ENCODE results near the gene DQX1. TPM values are rescaled to one million over a fixed set of nuclear protein-coding genes. Genes with fewer than 3 reads are reported as not detected.

Gene DQX1
- total RNA-seq, 1 experiment from 2014 or later: 1.3 TPM

- TF ChIP-seq CTCF (conservative IDR thresholded peaks at IDR 0.05) (no peak), EZH2 (IDR thresholded peaks at IDR 0.05; ENCODE audit: low read depth) (no peak)
- H3K36me3 ChIP-seq (ENCODE audit: low read depth): peaks cover 12% of the 10 kb centered on the region
- no TSS peak for BruUV-seq (replicated peaks)
- no peaks in the 10 kb centered on the region for H3K9me2 ChIP-seq (ENCODE audit: insufficient read depth)
- no peaks in the 10 kb centered on the region for H3K27me3 ChIP-seq (ENCODE audit: insufficient read depth, low read depth)
- POLR2A ChIA-PET (ENCODE audit: unreplicated experiment): interaction anchor here (0.5 to 0.7 kb wide), 3 partner anchors 51 to 189 kb away, joined by 3 to 6 read pairs (median 4); no protein-coding TSS in a partner anchor
- H3F3A ChIP-seq (ENCODE audit: insufficient read depth, low read depth): peaks cover 20% of the 10 kb centered on the region; the same call in 1 of the 2 replicates
- peaks cover 13% of the 10 kb centered on the region for H3K4me1 ChIP-seq (replicated peaks; ENCODE audit: insufficient read depth)
- H3K4me2 ChIP-seq: peak overlapping the region; percentile 89
- CTCF ChIA-PET: no interaction called here
- DNase-seq: no peak
- intact Hi-C loops (cut with micrococcal nuclease; ENCODE audit: unreplicated experiment): loop anchor here (5.0 to 10.0 kb wide), 2 partner anchors 66 to 173 kb away; partner anchors contain the start of gene SEMA4F
- peak overlapping the region; percentile 92 for H3K4me3 ChIP-seq
- H4K20me1 ChIP-seq (ENCODE audit: insufficient read depth): no peaks in the 10 kb centered on the region
- peaks cover 37% of the 10 kb centered on the region for H3K79me2 ChIP-seq (ENCODE audit: low read depth)
- no peak overlapping the region for H3K27ac ChIP-seq
- peak overlapping the region; percentile 94; the same call in 1 of the 2 replicates for H2AFZ ChIP-seq
- H3K9me3 ChIP-seq (ENCODE audit: insufficient read depth, low read depth): no peaks in the 10 kb centered on the region
Measured at GRCh38 chr2:74481431-74481830, 44.6 kb downstream of the DQX1 start.

DNA sequence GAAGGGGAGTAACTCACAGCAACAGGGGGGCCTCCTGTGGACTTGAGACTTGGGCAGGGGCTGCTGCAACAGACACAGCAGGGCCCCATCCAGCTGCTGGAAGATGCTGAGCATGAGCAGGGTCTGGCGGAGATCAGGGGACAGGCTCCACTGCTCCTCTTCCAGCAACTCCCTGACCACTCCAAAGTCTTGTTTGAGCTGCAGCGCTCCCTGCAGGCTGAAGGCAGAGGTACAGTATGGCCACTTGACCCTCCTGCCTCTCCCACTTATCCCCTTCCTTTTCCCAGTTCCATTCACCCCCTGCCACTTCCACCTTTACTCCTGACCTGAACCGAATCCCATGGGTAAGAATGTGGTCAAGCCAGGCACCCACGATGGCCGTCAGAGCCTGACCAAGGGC is 51.1 kb downstream of the DQX1 start:
- Histone ChIP-seq H3K4me3 (no peak overlapping the region), H3K36me3 (ENCODE audit: low read depth) (peaks cover 4% of the 10 kb centered on the region), H3K9me3 (ENCODE audit: insufficient read depth, low read depth) (no peaks in the 10 kb centered on the region), H3K27me3 (ENCODE audit: insufficient read depth, low read depth) (no peaks in the 10 kb centered on the region), H3K4me2 (no peak overlapping the region), H3K79me2 (ENCODE audit: low read depth) (peaks cover 4% of the 10 kb centered on the region; the same call in 1 of the 2 replicates), H3K4me1 (replicated peaks; ENCODE audit: insufficient read depth) (peaks cover 9% of the 10 kb centered on the region), H3K27ac (no peak overlapping the region), H3K9me2 (ENCODE audit: insufficient read depth) (no peaks in the 10 kb centered on the region), H3F3A (ENCODE audit: insufficient read depth, low read depth) (peaks cover 66% of the 10 kb centered on the region), H2AFZ (no peak overlapping the region), H4K20me1 (ENCODE audit: insufficient read depth) (no peaks in the 10 kb centered on the region)
- no TSS peak for BruUV-seq (replicated peaks)
- TF ChIP-seq EZH2 (IDR thresholded peaks at IDR 0.05; ENCODE audit: low read depth) (no peak), CTCF (conservative IDR thresholded peaks at IDR 0.05) (peak; percentile 49; the same call in 1 of the 2 replicates)
- CTCF ChIA-PET: no interaction called here
- POLR2A ChIA-PET (ENCODE audit: unreplicated experiment): no interaction called here
- intact Hi-C loops (cut with micrococcal nuclease; ENCODE audit: unreplicated experiment): no loop called here
- DNase-seq: no peak

- intact Hi-C loops (cut with micrococcal nuclease; ENCODE audit: unreplicated experiment): no loop called here
- no peak for DNase-seq
- Histone ChIP-seq H3K4me1 (replicated peaks; ENCODE audit: insufficient read depth) (peaks cover 9% of the 10 kb centered on the region), H3F3A (ENCODE audit: insufficient read depth, low read depth) (peaks cover 66% of the 10 kb centered on the region), H3K27me3 (ENCODE audit: insufficient read depth, low read depth) (no peaks in the 10 kb centered on the region), H3K4me2 (no peak overlapping the region), H3K9me3 (ENCODE audit: insufficient read depth, low read depth) (no peaks in the 10 kb centered on the region), H3K4me3 (no peak overlapping the region), H3K36me3 (ENCODE audit: low read depth) (peaks cover under 1% of the 10 kb centered on the region; the same call in 1 of the 2 replicates), H2AFZ (no peak overlapping the region), H3K9me2 (ENCODE audit: insufficient read depth) (no peaks in the 10 kb centered on the region), H3K79me2 (ENCODE audit: low read depth) (0 out of 2 replicates have a peak, but pooled peaks cover 3% of the 10 kb centered on the region), H3K27ac (no peak overlapping the region), H4K20me1 (ENCODE audit: insufficient read depth) (no peaks in the 10 kb centered on the region)
- BruUV-seq (replicated peaks): no TSS peak
- CTCF ChIA-PET: no interaction called here
- TF ChIP-seq EZH2 (IDR thresholded peaks at IDR 0.05; ENCODE audit: low read depth): no peak
- no peak for TF ChIP-seq CTCF (conservative IDR thresholded peaks at IDR 0.05)
- POLR2A ChIA-PET (ENCODE audit: unreplicated experiment): no interaction called here
Measured at GRCh38 chr2:74474481-74474880, 51.5 kb downstream of the DQX1 start.

Data from PC-9 (cell line).